ENCODE data around the gene CDC34.

The CDC34 gene

GRCh38 chr19:510606-511100 is 20.9 kb upstream of the CDC34 start:
- no peak for TF ChIP-seq Cebpa-rat (IDR thresholded peaks at IDR 0.05)
- H3K36me3 ChIP-seq = peaks cover 27% of the 10 kb centered on the region
- H3K4me3 ChIP-seq = peak overlapping the region; percentile 59
- H3K27me3 ChIP-seq = no peaks in the 10 kb centered on the region
- peak overlapping the region; percentile 71 for H3K9ac ChIP-seq
- H3K9me3 ChIP-seq = no peaks in the 10 kb centered on the region
- H3K4me2 ChIP-seq = peak overlapping the region; percentile 93
- peaks cover 26% of the 10 kb centered on the region for H4K20me1 ChIP-seq
- peak overlapping the region; percentile 81 for H3K27ac ChIP-seq
- peaks cover 77% of the 10 kb centered on the region for H3K4me1 ChIP-seq

- Histone ChIP-seq H3K4me1 (peaks cover 71% of the 10 kb centered on the region), H3K27ac (peak overlapping the region; percentile 81), H3K4me2 (peak overlapping the region; percentile 93), H3K4me3 (peak overlapping the region; percentile 59), H4K20me1 (peaks cover 26% of the 10 kb centered on the region), H3K27me3 (no peaks in the 10 kb centered on the region), H3K36me3 (peaks cover 30% of the 10 kb centered on the region), H3K9me3 (no peaks in the 10 kb centered on the region), H3K9ac (peak overlapping the region; percentile 71)
- no peak for TF ChIP-seq Cebpa-rat (IDR thresholded peaks at IDR 0.05)
Measured at GRCh38 chr19:511101-511851, 20.3 kb upstream of the CDC34 start.

GRCh38 chr19:512547-513365 is 18.8 kb upstream of the CDC34 start:
- H3K27me3 ChIP-seq = no peaks in the 10 kb centered on the region
- peaks cover 30% of the 10 kb centered on the region for H3K36me3 ChIP-seq
- peaks cover 69% of the 10 kb centered on the region for H3K4me1 ChIP-seq
- TF ChIP-seq Cebpa-rat (IDR thresholded peaks at IDR 0.05) = no peak
- peaks cover 26% of the 10 kb centered on the region for H4K20me1 ChIP-seq
- no peaks in the 10 kb centered on the region for H3K9me3 ChIP-seq
- H3K4me3 ChIP-seq = 0 out of 2 replicates have a peak overlapping the region, but pooled peaks have one; percentile 14
- peak overlapping the region; percentile 62 for H3K27ac ChIP-seq
- peak overlapping the region; percentile 93 for H3K4me2 ChIP-seq
- H3K9ac ChIP-seq = peak overlapping the region; percentile 58; the same call in 1 of the 2 replicates

- Histone ChIP-seq H3K27me3 (no peaks in the 10 kb centered on the region), H4K20me1 (peaks cover 26% of the 10 kb centered on the region), H3K36me3 (peaks cover 30% of the 10 kb centered on the region), H3K27ac (peak overlapping the region; percentile 62), H3K4me1 (peaks cover 62% of the 10 kb centered on the region), H3K4me3 (no peak overlapping the region), H3K4me2 (peak overlapping the region; percentile 93), H3K9me3 (no peaks in the 10 kb centered on the region), H3K9ac (peak overlapping the region; percentile 58; the same call in 1 of the 2 replicates)
- no peak for TF ChIP-seq Cebpa-rat (IDR thresholded peaks at IDR 0.05)
Measured at GRCh38 chr19:513368-514165, 18.0 kb upstream of the CDC34 start.

- Histone ChIP-seq H3K36me3 (peaks cover 30% of the 10 kb centered on the region), H3K27ac (no peak overlapping the region), H3K4me3 (no peak overlapping the region), H3K9me3 (no peaks in the 10 kb centered on the region), H4K20me1 (peaks cover 26% of the 10 kb centered on the region), H3K4me1 (peaks cover 56% of the 10 kb centered on the region), H3K9ac (no peak overlapping the region), H3K4me2 (peak overlapping the region; percentile 93), H3K27me3 (no peaks in the 10 kb centered on the region)
- TF ChIP-seq Cebpa-rat (IDR thresholded peaks at IDR 0.05) = no peak
Measured at GRCh38 chr19:514166-514663, 17.3 kb upstream of the CDC34 start.

- Histone ChIP-seq H3K27ac (no peak overlapping the region), H3K4me3 (no peak overlapping the region), H3K27me3 (no peaks in the 10 kb centered on the region), H3K4me2 (no peak overlapping the region), H3K36me3 (peaks cover 37% of the 10 kb centered on the region), H3K9ac (no peak overlapping the region), H4K20me1 (peaks cover 17% of the 10 kb centered on the region), H3K9me3 (no peaks in the 10 kb centered on the region), H3K4me1 (peaks cover 28% of the 10 kb centered on the region)
- TF ChIP-seq Cebpa-rat (IDR thresholded peaks at IDR 0.05) = no peak
Measured at GRCh38 chr19:517721-518597, 13.6 kb upstream of the CDC34 start.

GRCh38 chr19:518598-519231 is 12.8 kb upstream of the CDC34 start:
- Histone ChIP-seq H3K9ac (no peak overlapping the region), H3K4me2 (no peak overlapping the region), H3K27me3 (no peaks in the 10 kb centered on the region), H3K36me3 (peaks cover 34% of the 10 kb centered on the region), H3K9me3 (no peaks in the 10 kb centered on the region), H3K4me3 (no peak overlapping the region), H4K20me1 (peaks cover 9% of the 10 kb centered on the region), H3K27ac (no peak overlapping the region), H3K4me1 (peaks cover 21% of the 10 kb centered on the region)
- no peak for TF ChIP-seq Cebpa-rat (IDR thresholded peaks at IDR 0.05)

GRCh38 chr19:519449-519865 is 12.1 kb upstream of the CDC34 start:
- H3K4me2 ChIP-seq = no peak overlapping the region
- H3K9ac ChIP-seq = no peak overlapping the region
- peaks cover 27% of the 10 kb centered on the region for H3K36me3 ChIP-seq
- H3K27me3 ChIP-seq = no peaks in the 10 kb centered on the region
- H3K4me3 ChIP-seq = no peak overlapping the region
- H4K20me1 ChIP-seq = peaks cover 2% of the 10 kb centered on the region; the same call in 1 of the 2 replicates
- no peak for TF ChIP-seq Cebpa-rat (IDR thresholded peaks at IDR 0.05)
- H3K27ac ChIP-seq = no peak overlapping the region
- no peaks in the 10 kb centered on the region for H3K9me3 ChIP-seq
- H3K4me1 ChIP-seq = peaks cover 13% of the 10 kb centered on the region

Measured in BLaER1 (cell line).